Muscle layer of colon (tissue), 2 donors: ENCODE measurements around the gene SELE.
A peak's percentile ranks its signal among the peaks of the same experiment; 100 is the strongest.
"Not testable (repeated sequence)": the region's sequence is repeated elsewhere in the genome, so short reads cannot be mapped to it uniquely, and the experiment has no call there.

Experiments used
- H3K27ac ChIP-seq: one replicate; pipeline ENCODE4 v1.7.0; 2013; ENCODE audit warnings: low read depth, mild to moderate bottlenecking, low read length, moderate library complexity
- H3K27me3 ChIP-seq, 2 donors: one replicate each; pipeline ENCODE4 v1.7.0; 2013; ENCODE audit warnings: low read length in 2 of 2, mild to moderate bottlenecking in 2 of 2; ENCODE audit not compliant: insufficient read depth in 2 of 2, control insufficient read depth in 1 of 2
- H3K36me3 ChIP-seq: one replicate; pipeline ENCODE4 v1.7.0; 2013; ENCODE audit warnings: mild to moderate bottlenecking, low read length; ENCODE audit not compliant: insufficient read depth
- H3K4me1 ChIP-seq: one replicate; pipeline ENCODE4 v1.7.0; 2013; ENCODE audit warnings: mild to moderate bottlenecking, low read length; ENCODE audit not compliant: insufficient read depth
- H3K4me3 ChIP-seq, 2 donors: one replicate each; pipeline ENCODE4 v1.7.0; 2013; ENCODE audit warnings: low read length in 2 of 2, low read depth in 1 of 2, mild to moderate bottlenecking in 1 of 2, moderate library complexity in 1 of 2
- H3K9ac ChIP-seq: one replicate; pipeline ENCODE4 v1.7.0; 2013; ENCODE audit warnings: low read length
- H3K9me3 ChIP-seq: one replicate; pipeline ENCODE4 v1.7.0; 2013; ENCODE audit warnings: mild to moderate bottlenecking, low read length
- donor health status: abdominal sarcoma.
- donor health status: Adenocarcinoma of cecum.

The SELE gene

GRCh38 chr1:169723763-169724162 is 10.1 kb downstream of the SELE start:
- Histone ChIP-seq H3K27ac (no peak overlapping the region), H3K4me1 (no peaks in the 10 kb centered on the region), H3K9me3 (no peaks in the 10 kb centered on the region), H3K27me3 (no peaks in the 10 kb centered on the region), H3K36me3 (no peaks in the 10 kb centered on the region), H3K9ac (no peak overlapping the region), H3K4me3 (no peak overlapping the region)

- Histone ChIP-seq H3K4me3 (no peak overlapping the region), H3K9me3 (no peaks in the 10 kb centered on the region), H3K9ac (no peak overlapping the region), H3K4me1 (no peaks in the 10 kb centered on the region), H3K27ac (no peak overlapping the region), H3K27me3 (no peaks in the 10 kb centered on the region), H3K36me3 (no peaks in the 10 kb centered on the region)
Observed at GRCh38 chr1:169722779-169723178, 11.1 kb downstream of the SELE start.

- not testable (repeated sequence) for H3K27ac ChIP-seq, H3K36me3 ChIP-seq, H3K27me3 ChIP-seq, H3K9ac ChIP-seq, H3K4me1 ChIP-seq, H3K4me3 ChIP-seq, H3K9me3 ChIP-seq
Observed at GRCh38 chr1:169715100-169715499, 18.8 kb downstream of the SELE start.

- H3K27ac ChIP-seq, H3K36me3 ChIP-seq, H3K4me1 ChIP-seq, H3K27me3 ChIP-seq, H3K4me3 ChIP-seq, H3K9me3 ChIP-seq, H3K9ac ChIP-seq: not testable (repeated sequence)
Observed at GRCh38 chr1:169713090-169713489, 20.8 kb downstream of the SELE start.

DNA sequence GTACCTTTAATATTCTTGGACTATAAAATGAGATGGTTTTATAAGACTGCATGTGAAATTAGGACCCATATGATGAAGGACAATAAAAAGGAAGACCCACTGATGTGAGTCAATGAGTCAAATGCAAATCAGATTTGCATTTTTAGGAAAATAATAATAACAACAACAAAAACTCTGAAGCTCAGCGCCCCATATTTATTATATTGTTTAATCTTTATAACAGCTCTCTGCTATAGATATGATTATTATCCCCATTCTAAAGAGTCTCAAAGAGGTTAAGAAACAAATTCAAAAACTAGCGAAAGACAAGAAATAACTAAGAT is 21.6 kb downstream of the SELE start:
- H3K9ac ChIP-seq = no peak overlapping the region
- no peaks in the 10 kb centered on the region for H3K27me3 ChIP-seq
- no peaks in the 10 kb centered on the region for H3K4me1 ChIP-seq
- no peaks in the 10 kb centered on the region for H3K9me3 ChIP-seq
- no peaks in the 10 kb centered on the region for H3K36me3 ChIP-seq
- H3K27ac ChIP-seq = no peak overlapping the region
- H3K4me3 ChIP-seq = no peak overlapping the region

DNA sequence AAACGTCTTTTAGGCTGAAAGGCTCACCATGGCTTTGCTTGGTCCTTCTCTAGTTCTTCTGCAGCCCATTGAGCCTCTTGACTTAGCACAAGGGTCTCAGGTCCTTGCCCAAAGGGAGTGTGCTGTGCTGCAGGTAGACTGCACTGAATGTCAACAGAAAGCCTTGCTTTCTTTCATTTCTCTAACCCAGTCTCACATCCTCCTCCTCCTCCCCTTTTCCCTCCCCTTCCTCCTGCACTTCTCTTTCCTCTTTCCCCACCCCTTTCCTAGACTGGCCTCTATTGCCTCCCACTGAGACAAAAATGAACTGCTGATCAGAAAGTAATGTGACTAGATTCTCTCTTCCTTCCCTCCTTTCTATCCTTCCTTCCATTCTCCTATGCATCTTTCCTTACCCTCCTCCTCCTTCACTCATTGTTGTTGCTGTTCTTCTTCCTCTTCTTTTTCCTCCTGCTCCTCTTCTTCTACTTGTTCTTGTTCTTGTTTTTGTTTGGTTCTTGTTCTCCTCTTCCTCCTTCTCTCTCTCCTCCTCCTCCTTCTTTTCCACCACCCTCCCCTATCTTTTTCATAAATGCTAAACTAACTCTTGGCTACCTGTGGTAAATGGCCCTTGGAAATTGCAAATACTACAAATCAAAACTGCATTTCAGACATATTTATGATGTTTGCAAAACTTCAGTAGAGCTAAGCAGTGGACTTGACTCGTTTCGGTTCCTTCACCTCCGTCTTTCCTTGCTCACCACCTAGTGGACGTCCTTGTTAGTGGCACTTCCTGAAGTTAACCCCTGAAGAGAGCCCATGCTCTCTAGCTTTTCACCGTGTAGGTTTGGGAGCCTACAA is 22.2 kb downstream of the SELE start, which contains the start of gene SELL:
Gene SELL (minus strand): TSS at position 152 of the 840 bp plus-strand sequence. CDS start 122 bp downstream, at position 30.
- no peaks in the 10 kb centered on the region for H3K9me3 ChIP-seq
- H3K36me3 ChIP-seq = no peaks in the 10 kb centered on the region
- H3K27ac ChIP-seq = no peak within 1 kb of the TSS
- peak within 1 kb of the TSS in 1 of 2 donors; percentile 44 for H3K4me3 ChIP-seq
- no peaks in the 10 kb centered on the region for H3K4me1 ChIP-seq
- no peak within 1 kb of the TSS for H3K9ac ChIP-seq
- H3K27me3 ChIP-seq = no peaks in the 10 kb centered on the region

- no peaks in the 10 kb centered on the region for H3K36me3 ChIP-seq
- H3K4me1 ChIP-seq = no peaks in the 10 kb centered on the region
- H3K27me3 ChIP-seq = no peaks in the 10 kb centered on the region
- H3K4me3 ChIP-seq = no peak overlapping the region
- H3K27ac ChIP-seq = no peak overlapping the region
- no peak overlapping the region for H3K9ac ChIP-seq
- no peaks in the 10 kb centered on the region for H3K9me3 ChIP-seq
Observed at GRCh38 chr1:169708647-169709046, 25.2 kb downstream of the SELE start.

- Histone ChIP-seq H3K9ac (no peak overlapping the region), H3K4me3 (no peak overlapping the region), H3K4me1 (no peaks in the 10 kb centered on the region), H3K27me3 (no peaks in the 10 kb centered on the region), H3K27ac (no peak overlapping the region), H3K36me3 (no peaks in the 10 kb centered on the region), H3K9me3 (no peaks in the 10 kb centered on the region)
Observed at GRCh38 chr1:169707912-169708604, 25.8 kb downstream of the SELE start.

DNA sequence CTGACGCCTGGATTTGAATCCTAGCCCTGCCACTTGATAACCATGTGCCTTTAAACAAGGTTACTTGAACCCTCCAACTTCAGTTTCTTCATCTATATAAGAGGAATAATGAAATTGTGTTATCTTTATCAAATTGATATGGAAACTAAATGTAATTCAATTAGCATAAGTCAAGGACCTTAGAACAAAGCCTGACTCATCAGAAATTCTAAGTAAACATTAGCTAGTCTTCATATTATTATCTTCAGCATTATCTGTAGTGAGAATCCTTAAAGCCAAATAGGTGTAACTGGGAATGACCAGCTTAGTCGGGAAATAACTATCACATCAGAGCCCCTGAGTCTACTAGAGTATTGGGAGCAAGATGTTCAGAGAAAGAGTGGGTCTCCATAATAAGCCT is 29.1 kb downstream of the SELE start:
- Histone ChIP-seq H3K4me3 (no peak overlapping the region), H3K36me3 (no peaks in the 10 kb centered on the region), H3K9me3 (no peaks in the 10 kb centered on the region), H3K9ac (no peak overlapping the region), H3K27ac (no peak overlapping the region), H3K4me1 (no peaks in the 10 kb centered on the region), H3K27me3 (no peaks in the 10 kb centered on the region)

GRCh38 chr1:169701261-169702005 is 32.4 kb downstream of the SELE start:
- Histone ChIP-seq H3K9me3 (no peaks in the 10 kb centered on the region), H3K27ac (no peak overlapping the region), H3K4me1 (no peaks in the 10 kb centered on the region), H3K4me3 (no peak overlapping the region), H3K27me3 (no peaks in the 10 kb centered on the region), H3K9ac (no peak overlapping the region), H3K36me3 (no peaks in the 10 kb centered on the region)

- H3K9me3 ChIP-seq = no peaks in the 10 kb centered on the region
Observed at GRCh38 chr1:169699707-169700106, 34.2 kb downstream of the SELE start.

More at GRCh38 chr1:169699707-169700106, 34.2 kb downstream of the SELE start:
- Histone ChIP-seq H3K27ac (no peak overlapping the region), H3K4me1 (no peaks in the 10 kb centered on the region), H3K27me3 (no peaks in the 10 kb centered on the region), H3K4me3 (no peak overlapping the region), H3K36me3 (no peaks in the 10 kb centered on the region), H3K9ac (no peak overlapping the region)
